Measurements from ENCODE around the gene RMND5B. TPM values are rescaled to one million over a fixed set of nuclear protein-coding genes. Genes with fewer than 3 reads are reported as not detected.

RMND5B gene
- total and polyA plus RNA-seq, 3 experiments from 2014 or later: 22.0 to 28.8 (median 27.9) TPM

GRCh38 chr5:178114325-178115135, 16.3 kb upstream of the RMND5B start:
- peak; percentile 60 to 82 (median 64) for DNase-seq
- H3K4me3 ChIP-seq (ENCODE audit: low read length): peak overlapping the region; percentile 64
- peaks cover 37 to 53% (median 40%) of the 10 kb centered on the region in 3 donors for H3K4me1 Mint-ChIP-seq
- H3K36me3 ChIP-seq (ENCODE audit: insufficient read depth, low read length): no peaks in the 10 kb centered on the region
- no peaks in the 10 kb centered on the region for H3K9me3 Mint-ChIP-seq
- peaks cover 51% of the 10 kb centered on the region for H3K4me1 ChIP-seq (ENCODE audit: insufficient read depth, low read length)
- peak overlapping the region; percentile 55 for H3K27ac ChIP-seq (ENCODE audit: low read depth, low read length)
- peak overlapping the region; percentile 45 to 98 (median 98) for H3K27ac Mint-ChIP-seq
- peak overlapping the region; percentile 74 to 95 (median 85) for H3K4me3 Mint-ChIP-seq
- H3K27me3 ChIP-seq (ENCODE audit: insufficient read depth, low read length, poor library complexity, severe bottlenecking): no peaks in the 10 kb centered on the region
- H3K36me3 Mint-ChIP-seq: no peaks in the 10 kb centered on the region
- H3K9me3 ChIP-seq (ENCODE audit: low read length): no peaks in the 10 kb centered on the region
- peaks cover 0 to 5% of the 10 kb centered on the region in 2 donors for H3K27me3 Mint-ChIP-seq
- CTCF ChIA-PET: interaction anchor here (0.8 to 1.4 kb wide), 5 partner anchors 9 to 39 kb away, joined by 3 to 4 read pairs (median 3); partner anchors contain the start of gene NHP2
- POLR2A ChIA-PET: interaction anchor here (1.1 kb wide), 1 partner anchor 17 kb away, joined by 3 read pairs; the partner anchor contains the start of gene RMND5B

- Histone ChIP-seq H3K27me3 (ENCODE audit: insufficient read depth, low read length, poor library complexity, severe bottlenecking) (no peaks in the 10 kb centered on the region), H3K9me3 (ENCODE audit: low read length) (no peaks in the 10 kb centered on the region), H3K36me3 (ENCODE audit: insufficient read depth, low read length) (no peaks in the 10 kb centered on the region), H3K4me3 (ENCODE audit: low read length) (peak overlapping the region; percentile 64), H3K4me1 (ENCODE audit: insufficient read depth, low read length) (peaks cover 51% of the 10 kb centered on the region), H3K27ac (ENCODE audit: low read depth, low read length) (peak overlapping the region; percentile 55)
- DNase-seq: peak; percentile 34 to 67 (median 52)
- Mint-ChIP-seq H3K27me3 (peaks cover 0 to 5% of the 10 kb centered on the region in 2 donors), H3K27ac (peak overlapping the region; percentile 45 to 98 (median 98)), H3K4me3 (peak overlapping the region; percentile 74 to 95 (median 85)), H3K36me3 (no peaks in the 10 kb centered on the region), H3K9me3 (no peaks in the 10 kb centered on the region), H3K4me1 (peaks cover 37 to 53% (median 40%) of the 10 kb centered on the region in 3 donors)
- CTCF ChIA-PET: interaction anchor here (0.8 to 1.8 kb wide), 7 partner anchors 10 to 39 kb away, joined by 3 to 14 read pairs (median 3); partner anchors contain the start of gene NHP2
- POLR2A ChIA-PET: interaction anchor here (1.1 kb wide), 1 partner anchor 16 kb away, joined by 3 read pairs; the partner anchor contains the start of gene RMND5B
These were observed 15.5 kb upstream of the RMND5B start for GRCh38 chr5:178115136-178115813.

GRCh38 chr5:178115814-178116142, 15.0 kb upstream of the RMND5B start:
- no peaks in the 10 kb centered on the region for H3K27me3 ChIP-seq (ENCODE audit: insufficient read depth, low read length, poor library complexity, severe bottlenecking)

GRCh38 chr5:178116143-178116885, 14.5 kb upstream of the RMND5B start:
- ChIA-PET POLR2A (interaction anchor here (0.6 to 1.0 kb wide), 3 partner anchors 15 to 100 kb away, joined by 3 to 6 read pairs (median 3); no protein-coding TSS in a partner anchor), CTCF (interaction anchor here (1.0 to 1.8 kb wide), 5 partner anchors 11 to 40 kb away, joined by 3 to 14 read pairs (median 4); partner anchors contain the start of gene NHP2)
- no peaks in the 10 kb centered on the region for H3K36me3 ChIP-seq (ENCODE audit: insufficient read depth, low read length)
- Mint-ChIP-seq H3K36me3 (peaks cover 0 to 2% (median 0%) of the 10 kb centered on the region in 3 donors), H3K27me3 (peaks cover 0 to 5% of the 10 kb centered on the region in 2 donors), H3K4me1 (peaks cover 41 to 61% (median 44%) of the 10 kb centered on the region in 3 donors), H3K4me3 (peak overlapping the region; percentile 74 to 95 (median 84)), H3K9me3 (no peaks in the 10 kb centered on the region), H3K27ac (peak overlapping the region; percentile 45 to 98 (median 98))
- no peaks in the 10 kb centered on the region for H3K9me3 ChIP-seq (ENCODE audit: low read length)
- H3K27me3 ChIP-seq (ENCODE audit: insufficient read depth, low read length, poor library complexity, severe bottlenecking): no peaks in the 10 kb centered on the region
- peak overlapping the region; percentile 65 for H3K27ac ChIP-seq (ENCODE audit: low read depth, low read length)
- H3K4me3 ChIP-seq (ENCODE audit: low read length): peak overlapping the region; percentile 34
- peaks cover 61% of the 10 kb centered on the region for H3K4me1 ChIP-seq (ENCODE audit: insufficient read depth, low read length)
- DNase-seq: peak; percentile 77 to 92 (median 86)

More at GRCh38 chr5:178115814-178116142, 15.0 kb upstream of the RMND5B start:
- H3K36me3 Mint-ChIP-seq: peaks cover 0 to under 1% (median 0%) of the 10 kb centered on the region in 3 donors
- peak overlapping the region; percentile 45 to 98 (median 98) for H3K27ac Mint-ChIP-seq
- H3K4me1 Mint-ChIP-seq: peaks cover 39 to 56% (median 41%) of the 10 kb centered on the region in 3 donors
- H3K4me3 Mint-ChIP-seq: peak overlapping the region; percentile 74 to 95 (median 84)
- H3K27me3 Mint-ChIP-seq: peaks cover 0 to 5% of the 10 kb centered on the region in 2 donors
- peak in 2 of 5 donors; percentile 17 to 38 for DNase-seq
- no peaks in the 10 kb centered on the region for H3K9me3 Mint-ChIP-seq
- Histone ChIP-seq H3K36me3 (ENCODE audit: insufficient read depth, low read length) (no peaks in the 10 kb centered on the region), H3K4me1 (ENCODE audit: insufficient read depth, low read length) (peaks cover 56% of the 10 kb centered on the region), H3K27ac (ENCODE audit: low read depth, low read length) (peak overlapping the region; percentile 29), H3K9me3 (ENCODE audit: low read length) (no peaks in the 10 kb centered on the region), H3K4me3 (ENCODE audit: low read length) (no peak overlapping the region)
- ChIA-PET CTCF (interaction anchor here (1.0 to 1.8 kb wide), 3 partner anchors 11 to 40 kb away, joined by 3 to 14 read pairs (median 4); no protein-coding TSS in a partner anchor), POLR2A (interaction anchor here (0.6 to 1.0 kb wide), 2 partner anchors 16 to 101 kb away, joined by 3 read pairs; no protein-coding TSS in a partner anchor)

- peaks cover 0 to 2% (median 0%) of the 10 kb centered on the region in 3 donors for H3K36me3 Mint-ChIP-seq
- peaks cover 35 to 60% (median 40%) of the 10 kb centered on the region in 3 donors for H3K4me1 Mint-ChIP-seq
- ChIA-PET CTCF (interaction anchor here (1.0 to 4.0 kb wide), 6 partner anchors 13 to 41 kb away, joined by 3 to 43 read pairs (median 4); partner anchors contain the start of gene NHP2), POLR2A (no interaction called here)
- H3K9me3 Mint-ChIP-seq: no peaks in the 10 kb centered on the region
- peaks cover 0 to 5% of the 10 kb centered on the region in 2 donors for H3K27me3 Mint-ChIP-seq
- H3K4me3 Mint-ChIP-seq: peak overlapping the region in 1 of 7 donors; percentile 38
- Histone ChIP-seq H3K4me1 (ENCODE audit: insufficient read depth, low read length) (peaks cover 65% of the 10 kb centered on the region), H3K36me3 (ENCODE audit: insufficient read depth, low read length) (no peaks in the 10 kb centered on the region), H3K27ac (ENCODE audit: low read depth, low read length) (no peak overlapping the region), H3K4me3 (ENCODE audit: low read length) (no peak overlapping the region), H3K9me3 (ENCODE audit: low read length) (no peaks in the 10 kb centered on the region), H3K27me3 (ENCODE audit: insufficient read depth, low read length, poor library complexity, severe bottlenecking) (no peaks in the 10 kb centered on the region)
- H3K27ac Mint-ChIP-seq: peak overlapping the region in 1 of 8 donors; percentile 38
- DNase-seq: no peak
These were observed 12.7 kb upstream of the RMND5B start for GRCh38 chr5:178117923-178118701.

GRCh38 chr5:178119915-178120606, 10.8 kb upstream of the RMND5B start:
- POLR2A ChIA-PET: interaction anchor here (0.5 to 1.7 kb wide), 3 partner anchors 10 to 815 kb away, joined by 3 to 6 read pairs (median 4); partner anchors contain the start of genes NHP2 and RMND5B
- peaks cover 0 to 3% (median 0%) of the 10 kb centered on the region in 3 donors for H3K36me3 Mint-ChIP-seq
- Histone ChIP-seq H3K27ac (ENCODE audit: low read depth, low read length) (no peak overlapping the region), H3K27me3 (ENCODE audit: insufficient read depth, low read length, poor library complexity, severe bottlenecking) (no peaks in the 10 kb centered on the region), H3K9me3 (ENCODE audit: low read length) (no peaks in the 10 kb centered on the region), H3K4me3 (ENCODE audit: low read length) (no peak overlapping the region), H3K4me1 (ENCODE audit: insufficient read depth, low read length) (peaks cover 53% of the 10 kb centered on the region), H3K36me3 (ENCODE audit: insufficient read depth, low read length) (no peaks in the 10 kb centered on the region)
- DNase-seq: no peak
- H3K27me3 Mint-ChIP-seq: peaks cover 0 to 5% of the 10 kb centered on the region in 2 donors
- no peak overlapping the region for H3K27ac Mint-ChIP-seq
- CTCF ChIA-PET: interaction anchor here (0.9 to 4.4 kb wide), 20 partner anchors 10 to 87 kb away, joined by 3 to 46 read pairs (median 8); partner anchors contain the start of gene NHP2
- H3K4me1 Mint-ChIP-seq: peaks cover 25 to 53% (median 30%) of the 10 kb centered on the region in 3 donors
- H3K9me3 Mint-ChIP-seq: no peaks in the 10 kb centered on the region
- H3K4me3 Mint-ChIP-seq: no peak overlapping the region

All from CD8-positive, alpha-beta memory T cell (primary cell).